ENCODE data around the gene CEACAM21. TPM values are rescaled to one million over a fixed set of nuclear protein-coding genes. Genes with fewer than 3 reads are reported as not detected.
A peak's percentile ranks its signal among the peaks of the same experiment; 100 is the strongest.

Gene CEACAM21
- polyA plus RNA-seq, 1 of the 3 experiments (the other 2 are of a cell fraction), result not detected

DNA sequence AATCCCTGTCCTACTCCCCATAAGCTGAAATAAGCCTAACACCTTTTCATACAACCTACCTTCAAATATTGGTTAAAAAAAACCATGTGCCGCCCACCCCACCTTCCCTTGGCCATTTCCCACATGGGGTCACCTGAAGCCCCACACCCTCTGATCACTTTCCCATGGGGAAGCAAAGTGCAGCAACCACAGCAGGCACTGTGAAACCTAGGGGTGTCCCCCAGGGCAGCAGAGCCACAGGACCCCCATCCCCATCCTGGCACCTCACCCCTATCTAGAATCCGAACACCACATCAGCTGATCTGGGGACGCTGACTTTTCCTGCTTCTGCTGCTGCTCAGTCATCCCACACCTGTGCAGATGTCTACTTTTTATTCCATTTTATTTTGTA is 19.9 kb downstream of the CEACAM21 start (continued):
- no peak for TF ChIP-seq RCOR1 (IDR thresholded peaks at IDR 0.05; ENCODE audit: low read length)
- TF ChIP-seq, protein P1, sequence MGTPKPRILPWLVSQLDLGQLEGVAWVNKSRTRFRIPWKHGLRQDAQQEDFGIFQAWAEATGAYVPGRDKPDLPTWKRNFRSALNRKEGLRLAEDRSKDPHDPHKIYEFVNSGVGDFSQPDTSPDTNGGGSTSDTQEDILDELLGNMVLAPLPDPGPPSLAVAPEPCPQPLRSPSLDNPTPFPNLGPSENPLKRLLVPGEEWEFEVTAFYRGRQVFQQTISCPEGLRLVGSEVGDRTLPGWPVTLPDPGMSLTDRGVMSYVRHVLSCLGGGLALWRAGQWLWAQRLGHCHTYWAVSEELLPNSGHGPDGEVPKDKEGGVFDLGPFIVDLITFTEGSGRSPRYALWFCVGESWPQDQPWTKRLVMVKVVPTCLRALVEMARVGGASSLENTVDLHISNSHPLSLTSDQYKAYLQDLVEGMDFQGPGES (IDR thresholded peaks at IDR 0.05; ENCODE audit: low read depth, low read length), result no peak

GRCh38 chr19:41597600-41598041 is 21.7 kb downstream of the CEACAM21 start:
- Histone ChIP-seq H3K27me3 (ENCODE audit: insufficient read depth) (peaks cover 3% of the 10 kb centered on the region; the same call in 1 of the 2 replicates), H3K27ac (ENCODE audit: low read depth in 2 of 2, low read length in 1 of 2) (no peak overlapping the region), H3F3A (replicated peaks; ENCODE audit: insufficient read depth) (no peaks in the 10 kb centered on the region), H3K4me3 (ENCODE audit: low read depth in 2 of 2, low read length in 1 of 2) (no peak overlapping the region), H3K9me3 (no peaks in the 10 kb centered on the region), H4K20me1 (ENCODE audit: insufficient read depth) (no peaks in the 10 kb centered on the region), H3K79me2 (ENCODE audit: insufficient read depth) (no peaks in the 10 kb centered on the region), H3K9ac (no peak overlapping the region), H3K4me1 (ENCODE audit: control insufficient read depth in 1 of 2, insufficient read depth in 2 of 2, low read depth in 1 of 2, low read length in 1 of 2) (no peaks in the 10 kb centered on the region), H2AFZ (ENCODE audit: low read depth) (no peak overlapping the region), H3K9me2 (no peaks in the 10 kb centered on the region), H3K36me3 (replicated peaks in 1 of 2; ENCODE audit: control insufficient read depth in 1 of 2, insufficient read depth in 2 of 2, low read length in 1 of 2) (no peaks in the 10 kb centered on the region), H3K4me2 (no peak overlapping the region)
- DNase-seq, result peak; percentile 79
- ChIA-PET CTCF (interaction anchor here (0.6 to 4.2 kb wide), 28 partner anchors 8 to 1126 kb away, joined by 3 to 25 read pairs (median 4); partner anchors contain the start of gene B3GNT8), POLR2A (no interaction called here)
- WGBS (ENCODE audit: low lambda C conversion rate), result 11% methylated on average over 10 of the region's 10 CpGs
- TF ChIP-seq MXI1 (IDR thresholded peaks at IDR 0.05; ENCODE audit: low read depth, low read length) (no peak), RAD21 (IDR thresholded peaks at IDR 0.05; ENCODE audit: low read length) (peak; percentile 36), FOXM1 (IDR thresholded peaks at IDR 0.05; ENCODE audit: low read depth) (no peak)
- TF ChIP-seq, protein P2, sequence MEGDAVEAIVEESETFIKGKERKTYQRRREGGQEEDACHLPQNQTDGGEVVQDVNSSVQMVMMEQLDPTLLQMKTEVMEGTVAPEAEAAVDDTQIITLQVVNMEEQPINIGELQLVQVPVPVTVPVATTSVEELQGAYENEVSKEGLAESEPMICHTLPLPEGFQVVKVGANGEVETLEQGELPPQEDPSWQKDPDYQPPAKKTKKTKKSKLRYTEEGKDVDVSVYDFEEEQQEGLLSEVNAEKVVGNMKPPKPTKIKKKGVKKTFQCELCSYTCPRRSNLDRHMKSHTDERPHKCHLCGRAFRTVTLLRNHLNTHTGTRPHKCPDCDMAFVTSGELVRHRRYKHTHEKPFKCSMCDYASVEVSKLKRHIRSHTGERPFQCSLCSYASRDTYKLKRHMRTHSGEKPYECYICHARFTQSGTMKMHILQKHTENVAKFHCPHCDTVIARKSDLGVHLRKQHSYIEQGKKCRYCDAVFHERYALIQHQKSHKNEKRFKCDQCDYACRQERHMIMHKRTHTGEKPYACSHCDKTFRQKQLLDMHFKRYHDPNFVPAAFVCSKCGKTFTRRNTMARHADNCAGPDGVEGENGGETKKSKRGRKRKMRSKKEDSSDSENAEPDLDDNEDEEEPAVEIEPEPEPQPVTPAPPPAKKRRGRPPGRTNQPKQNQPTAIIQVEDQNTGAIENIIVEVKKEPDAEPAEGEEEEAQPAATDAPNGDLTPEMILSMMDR (IDR thresholded peaks at IDR 0.05), result peak; percentile 95

- H3K4me3 ChIP-seq (ENCODE audit: low read depth in 2 of 2, low read length in 1 of 2), result no peak overlapping the region
- H3K4me1 ChIP-seq (ENCODE audit: control insufficient read depth in 1 of 2, insufficient read depth in 2 of 2, low read depth in 1 of 2, low read length in 1 of 2), result no peaks in the 10 kb centered on the region
- POLR2A ChIA-PET, result no interaction called here
- TF ChIP-seq, protein P1 (IDR thresholded peaks at IDR 0.05; ENCODE audit: low read depth, low read length), result no peak
- TF ChIP-seq, protein P3, sequence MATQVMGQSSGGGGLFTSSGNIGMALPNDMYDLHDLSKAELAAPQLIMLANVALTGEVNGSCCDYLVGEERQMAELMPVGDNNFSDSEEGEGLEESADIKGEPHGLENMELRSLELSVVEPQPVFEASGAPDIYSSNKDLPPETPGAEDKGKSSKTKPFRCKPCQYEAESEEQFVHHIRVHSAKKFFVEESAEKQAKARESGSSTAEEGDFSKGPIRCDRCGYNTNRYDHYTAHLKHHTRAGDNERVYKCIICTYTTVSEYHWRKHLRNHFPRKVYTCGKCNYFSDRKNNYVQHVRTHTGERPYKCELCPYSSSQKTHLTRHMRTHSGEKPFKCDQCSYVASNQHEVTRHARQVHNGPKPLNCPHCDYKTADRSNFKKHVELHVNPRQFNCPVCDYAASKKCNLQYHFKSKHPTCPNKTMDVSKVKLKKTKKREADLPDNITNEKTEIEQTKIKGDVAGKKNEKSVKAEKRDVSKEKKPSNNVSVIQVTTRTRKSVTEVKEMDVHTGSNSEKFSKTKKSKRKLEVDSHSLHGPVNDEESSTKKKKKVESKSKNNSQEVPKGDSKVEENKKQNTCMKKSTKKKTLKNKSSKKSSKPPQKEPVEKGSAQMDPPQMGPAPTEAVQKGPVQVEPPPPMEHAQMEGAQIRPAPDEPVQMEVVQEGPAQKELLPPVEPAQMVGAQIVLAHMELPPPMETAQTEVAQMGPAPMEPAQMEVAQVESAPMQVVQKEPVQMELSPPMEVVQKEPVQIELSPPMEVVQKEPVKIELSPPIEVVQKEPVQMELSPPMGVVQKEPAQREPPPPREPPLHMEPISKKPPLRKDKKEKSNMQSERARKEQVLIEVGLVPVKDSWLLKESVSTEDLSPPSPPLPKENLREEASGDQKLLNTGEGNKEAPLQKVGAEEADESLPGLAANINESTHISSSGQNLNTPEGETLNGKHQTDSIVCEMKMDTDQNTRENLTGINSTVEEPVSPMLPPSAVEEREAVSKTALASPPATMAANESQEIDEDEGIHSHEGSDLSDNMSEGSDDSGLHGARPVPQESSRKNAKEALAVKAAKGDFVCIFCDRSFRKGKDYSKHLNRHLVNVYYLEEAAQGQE (IDR thresholded peaks at IDR 0.05; ENCODE audit: low read depth, low read length), result no peak
- TF ChIP-seq GATA2 (CRISPR knock-in tag; IDR thresholded peaks at IDR 0.05) (no peak), POLR2AphosphoS5 (IDR thresholded peaks at IDR 0.05; ENCODE audit: low read depth, low read length) (no peak), GABPA (IDR thresholded peaks at IDR 0.05; ENCODE audit: low read depth) (no peak), CHD2 (IDR thresholded peaks at IDR 0.05; ENCODE audit: low read length, partially characterized antibody) (no peak), MAX (IDR thresholded peaks at IDR 0.05; ENCODE audit: low read depth) (no peak)
- CTCF ChIA-PET, result interaction anchor here (1.0 to 3.4 kb wide), 6 partner anchors 10 to 196 kb away, joined by 3 to 15 read pairs (median 4); no protein-coding TSS in a partner anchor
- H2AFZ ChIP-seq (ENCODE audit: low read depth), result no peak overlapping the region
- WGBS (ENCODE audit: low lambda C conversion rate), result 9% methylated on average over 6 of the region's 6 CpGs
- no peaks in the 10 kb centered on the region for H3K36me3 ChIP-seq (replicated peaks in 1 of 2; ENCODE audit: control insufficient read depth in 1 of 2, insufficient read depth in 2 of 2, low read length in 1 of 2)
- no peak overlapping the region for H3K27ac ChIP-seq (ENCODE audit: low read depth in 2 of 2, low read length in 1 of 2)
- H3K79me2 ChIP-seq (ENCODE audit: insufficient read depth), result no peaks in the 10 kb centered on the region
- H3K27me3 ChIP-seq (ENCODE audit: insufficient read depth), result peaks cover 19% of the 10 kb centered on the region; the same call in 1 of the 2 replicates
- H3K9me3 ChIP-seq, result no peaks in the 10 kb centered on the region
- no peak overlapping the region for H3K4me2 ChIP-seq
- H4K20me1 ChIP-seq (ENCODE audit: insufficient read depth), result no peaks in the 10 kb centered on the region
- H3F3A ChIP-seq (replicated peaks; ENCODE audit: insufficient read depth), result no peaks in the 10 kb centered on the region
- DNase-seq, result no peak
- H3K9ac ChIP-seq, result no peak overlapping the region
- H3K9me2 ChIP-seq, result no peaks in the 10 kb centered on the region
Measured at GRCh38 chr19:41599175-41599966, 23.4 kb downstream of the CEACAM21 start.
